Mesothelial cell of epicardium (in vitro differentiated cells): ENCODE results near the gene ZNF283. TPM values are rescaled to one million over a fixed set of nuclear protein-coding genes. Genes with fewer than 3 reads are reported as not detected.
"Not testable (repeated sequence)": the region's sequence is repeated elsewhere in the genome, so short reads cannot be mapped to it uniquely, and the experiment has no call there.

Experiments used
- DNase-seq, 2 experiments: peaks; one replicate each; pipeline ENCODE4 v3.0.0; 2021; ENCODE audit warnings: low spot score in 2 of 2; ENCODE audit not compliant: unreplicated experiment in 2 of 2
- H3K27ac Mint-ChIP-seq: 2 replicates; pipeline ENCODE4 v1.8.0; 2021; ENCODE audit warnings: mixed read lengths
- H3K27me3 Mint-ChIP-seq: 2 replicates; pipeline ENCODE4 v1.8.0; 2021; ENCODE audit warnings: low read depth, mixed read lengths
- H3K36me3 Mint-ChIP-seq: 2 replicates; pipeline ENCODE4 v1.8.0; 2021; ENCODE audit warnings: mixed read lengths
- H3K4me1 Mint-ChIP-seq: 2 replicates; pipeline ENCODE4 v1.8.0; 2021; ENCODE audit warnings: mixed read lengths
- H3K4me3 Mint-ChIP-seq: 2 replicates; pipeline ENCODE4 v1.8.0; 2021; ENCODE audit warnings: mild to moderate bottlenecking, moderate library complexity, mixed read lengths
- H3K9me3 Mint-ChIP-seq: 2 replicates; pipeline ENCODE4 v1.8.0; 2021; ENCODE audit warnings: mixed read lengths
- total RNA-seq: library from RNA; stranded (reverse); gene quantifications from 3 replicates; pipeline ENCODE4 v1.2.1, GENCODE V29; 2021
- TF ChIP-seq, protein P1 (sequence below): fragments of 200-600 bp; sonication (generic); IDR thresholded peaks from one replicate; pipeline ENCODE4 v1.5.0; 2021; ENCODE audit warnings: antibody characterized with exemption; ENCODE audit not compliant: unreplicated experiment

Gene ZNF283
- total RNA-seq, 1 donor from 2014 or later: 19.1 TPM

DNA sequence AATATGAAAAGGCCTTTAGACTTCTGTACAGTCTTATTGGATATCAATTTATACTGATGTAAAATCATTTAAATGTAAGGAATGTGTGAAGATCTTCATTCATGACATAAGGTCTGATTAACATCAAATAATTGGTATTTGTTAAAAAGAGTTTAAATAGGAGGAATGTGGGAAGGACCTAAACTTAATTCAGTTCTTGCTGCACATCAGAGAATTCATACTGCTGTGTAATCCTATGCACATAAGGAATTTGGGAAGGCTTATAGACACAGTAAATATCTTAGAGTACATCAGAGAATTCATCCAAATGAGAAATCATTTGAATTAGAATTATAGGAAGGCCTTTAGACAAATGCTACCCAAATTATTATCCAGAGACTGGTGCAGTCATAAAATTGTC, 21.7 kb downstream of the ZNF283 start:
- Mint-ChIP-seq H3K27ac (no peak overlapping the region), H3K36me3 (peaks cover 74% of the 10 kb centered on the region), H3K9me3 (peaks cover 66% of the 10 kb centered on the region), H3K27me3 (no peaks in the 10 kb centered on the region), H3K4me1 (no peaks in the 10 kb centered on the region), H3K4me3 (no peak overlapping the region)
- DNase-seq: no peak
- TF ChIP-seq, protein P1, sequence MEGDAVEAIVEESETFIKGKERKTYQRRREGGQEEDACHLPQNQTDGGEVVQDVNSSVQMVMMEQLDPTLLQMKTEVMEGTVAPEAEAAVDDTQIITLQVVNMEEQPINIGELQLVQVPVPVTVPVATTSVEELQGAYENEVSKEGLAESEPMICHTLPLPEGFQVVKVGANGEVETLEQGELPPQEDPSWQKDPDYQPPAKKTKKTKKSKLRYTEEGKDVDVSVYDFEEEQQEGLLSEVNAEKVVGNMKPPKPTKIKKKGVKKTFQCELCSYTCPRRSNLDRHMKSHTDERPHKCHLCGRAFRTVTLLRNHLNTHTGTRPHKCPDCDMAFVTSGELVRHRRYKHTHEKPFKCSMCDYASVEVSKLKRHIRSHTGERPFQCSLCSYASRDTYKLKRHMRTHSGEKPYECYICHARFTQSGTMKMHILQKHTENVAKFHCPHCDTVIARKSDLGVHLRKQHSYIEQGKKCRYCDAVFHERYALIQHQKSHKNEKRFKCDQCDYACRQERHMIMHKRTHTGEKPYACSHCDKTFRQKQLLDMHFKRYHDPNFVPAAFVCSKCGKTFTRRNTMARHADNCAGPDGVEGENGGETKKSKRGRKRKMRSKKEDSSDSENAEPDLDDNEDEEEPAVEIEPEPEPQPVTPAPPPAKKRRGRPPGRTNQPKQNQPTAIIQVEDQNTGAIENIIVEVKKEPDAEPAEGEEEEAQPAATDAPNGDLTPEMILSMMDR: no peak

DNA sequence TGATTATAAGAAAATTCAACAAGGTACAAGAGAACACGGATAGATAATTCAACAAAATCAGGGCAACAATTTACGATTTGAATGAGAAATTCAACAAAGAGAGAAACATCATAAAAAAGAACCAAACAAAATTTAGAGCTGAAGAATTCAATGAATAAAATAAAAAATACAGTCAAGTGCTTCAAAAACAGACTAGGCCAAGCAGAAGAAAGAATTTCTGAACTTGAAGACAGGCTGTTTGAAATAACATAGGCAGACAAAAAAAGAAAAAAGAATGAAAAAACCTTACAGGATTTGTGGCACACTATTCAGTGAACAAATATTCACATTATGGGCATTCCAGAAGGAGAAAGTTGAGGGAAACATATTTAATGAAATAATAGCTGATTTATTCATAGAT, 31.1 kb downstream of the ZNF283 start:
- no peaks in the 10 kb centered on the region for H3K27me3 Mint-ChIP-seq
- TF ChIP-seq, protein P1: no peak
- H3K36me3 Mint-ChIP-seq: peaks cover 36% of the 10 kb centered on the region
- no peaks in the 10 kb centered on the region for H3K4me1 Mint-ChIP-seq
- no peak for DNase-seq
- peaks cover 63% of the 10 kb centered on the region for H3K9me3 Mint-ChIP-seq
- no peak overlapping the region for H3K27ac Mint-ChIP-seq
- no peak overlapping the region for H3K4me3 Mint-ChIP-seq

DNA sequence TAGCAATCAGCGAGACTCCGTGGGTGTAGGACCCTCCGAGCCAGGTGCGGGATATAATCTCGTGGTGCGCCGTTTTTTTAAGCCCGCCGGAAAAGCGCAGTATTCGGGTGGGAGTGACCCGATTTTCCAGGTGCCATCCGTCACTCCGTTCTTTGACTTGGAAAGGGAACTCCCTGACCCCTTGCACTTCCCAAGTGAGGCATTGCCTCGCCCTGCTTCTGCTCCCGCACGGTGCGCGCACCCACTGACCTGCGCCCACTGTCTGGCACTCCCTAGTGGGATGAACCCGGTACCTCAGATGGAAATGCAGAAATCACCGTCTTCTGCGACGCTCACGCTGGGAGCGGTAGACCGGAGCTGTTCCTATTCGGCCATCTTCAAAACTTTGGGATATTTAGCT, 39.8 kb downstream of the ZNF283 start:
- not testable (repeated sequence) for H3K27ac Mint-ChIP-seq, H3K4me1 Mint-ChIP-seq
- H3K9me3 Mint-ChIP-seq: peaks cover 34% of the 10 kb centered on the region

DNA sequence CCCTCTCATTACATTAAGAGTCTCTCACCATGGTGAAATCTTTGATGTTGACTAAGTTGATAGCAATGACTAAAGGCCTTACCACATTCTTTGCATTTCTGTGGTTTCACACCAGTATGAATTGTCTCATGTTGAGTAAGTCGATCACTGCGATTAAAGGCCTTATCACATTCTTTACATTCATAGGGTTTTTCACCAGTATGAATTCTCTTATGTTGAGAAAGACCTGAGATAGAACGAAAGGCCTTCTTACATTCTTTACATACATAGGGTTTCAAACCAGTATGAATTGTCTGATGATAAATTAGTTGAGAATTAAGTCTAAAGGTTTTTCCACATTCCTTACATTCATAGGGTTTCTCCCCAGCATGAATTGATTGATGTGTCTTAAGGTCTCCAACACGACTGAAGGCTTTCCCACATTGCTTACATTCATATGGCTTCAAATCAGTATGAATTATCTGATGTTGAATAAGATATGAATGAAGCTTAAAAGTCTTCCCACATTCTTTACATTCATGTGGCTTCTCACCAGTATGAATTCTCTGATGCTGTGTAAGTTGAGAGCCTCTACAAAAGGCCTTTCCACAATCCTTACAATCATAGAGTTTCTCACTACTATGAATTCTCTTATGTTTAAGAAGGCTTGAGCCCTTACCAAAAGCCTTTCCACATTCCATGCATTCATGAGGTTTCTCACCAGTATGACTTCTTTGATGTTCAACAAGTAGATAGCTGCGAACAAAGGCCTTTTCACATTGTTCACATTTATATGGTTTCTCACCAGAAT, 45.6 kb downstream of the ZNF283 start:
- Mint-ChIP-seq H3K27me3 (no peaks in the 10 kb centered on the region), H3K4me3 (no peak overlapping the region), H3K36me3 (peaks cover 41% of the 10 kb centered on the region), H3K9me3 (peaks cover 55% of the 10 kb centered on the region), H3K4me1 (no peaks in the 10 kb centered on the region), H3K27ac (no peak overlapping the region)
- TF ChIP-seq, protein P1: no peak
- DNase-seq: no peak

More for the DNA sequence above, 39.8 kb downstream of the ZNF283 start:
- H3K4me3 Mint-ChIP-seq, H3K27me3 Mint-ChIP-seq, DNase-seq: not testable (repeated sequence)
- H3K36me3 Mint-ChIP-seq: peaks cover 22% of the 10 kb centered on the region

DNA sequence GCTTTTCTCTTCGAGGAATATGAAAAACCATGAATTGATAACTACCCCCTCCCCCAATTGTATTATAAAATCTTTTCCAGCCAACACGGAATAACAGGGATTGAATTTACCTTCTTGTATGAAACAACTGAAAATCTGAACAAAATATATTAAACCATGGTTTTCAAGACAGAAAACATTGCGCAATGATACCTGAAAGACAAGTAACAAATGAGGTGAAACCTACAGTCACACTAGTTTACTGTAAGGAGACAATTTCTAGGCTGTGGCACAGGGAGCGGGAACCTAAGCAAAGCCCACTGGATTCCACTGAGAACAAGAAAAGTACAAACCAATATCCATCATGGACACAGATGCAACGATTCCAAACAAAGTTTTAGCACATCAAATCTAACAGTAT, 53.4 kb downstream of the ZNF283 start:
- TF ChIP-seq, protein P1: no peak
- no peak overlapping the region for H3K4me3 Mint-ChIP-seq
- no peaks in the 10 kb centered on the region for H3K27me3 Mint-ChIP-seq

DNA sequence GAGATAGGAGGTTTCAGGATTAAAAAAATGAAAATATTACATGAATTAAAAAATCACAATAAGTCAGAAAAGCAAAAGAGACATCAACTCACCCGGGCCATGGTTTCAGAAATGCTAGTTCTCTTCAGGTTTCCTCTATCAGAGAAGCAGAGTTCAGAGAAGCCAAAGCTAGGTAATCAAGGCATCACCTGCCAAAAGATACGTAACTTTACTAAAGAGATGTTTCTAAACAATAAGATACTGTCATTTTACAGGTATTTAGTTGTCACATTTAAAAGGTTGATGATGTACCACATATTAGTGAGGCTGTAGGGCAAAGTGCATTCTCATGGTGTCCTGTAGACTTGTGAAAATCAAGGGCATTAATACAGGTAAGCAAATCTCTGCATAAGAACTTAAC, 56.7 kb downstream of the ZNF283 start, which contains the start of gene ZNF404:
Gene ZNF404 (minus strand): TSS at position 101 of the 400 bp plus-strand sequence.
- Mint-ChIP-seq H3K4me1 (no peaks in the 10 kb centered on the region), H3K9me3 (peaks cover 75% of the 10 kb centered on the region), H3K36me3 (peaks cover 43% of the 10 kb centered on the region), H3K4me3 (no peak within 1 kb of the TSS), H3K27ac (no peak within 1 kb of the TSS), H3K27me3 (no peaks in the 10 kb centered on the region)
- no peak for DNase-seq
- TF ChIP-seq, protein P1: no peak

More for the DNA sequence above, 53.4 kb downstream of the ZNF283 start:
- peaks cover 69% of the 10 kb centered on the region for H3K9me3 Mint-ChIP-seq
- H3K4me1 Mint-ChIP-seq: no peaks in the 10 kb centered on the region
- peaks cover 57% of the 10 kb centered on the region for H3K36me3 Mint-ChIP-seq
- no peak for DNase-seq
- H3K27ac Mint-ChIP-seq: no peak overlapping the region
